DMS114 treated with DMSO at 0.1 percent for 48 hours (cell line): ENCODE data around the gene CYP26C1.
"Not testable (repeated sequence)": the region's sequence is repeated elsewhere in the genome, so short reads cannot be mapped to it uniquely, and the experiment has no call there.

Source experiments
- DNase-seq: peaks from one replicate; lab custom pipeline; 2025; ENCODE audit not compliant: unreplicated experiment; lab: John Stamatoyannopoulos, UW

The CYP26C1 gene

DNA sequence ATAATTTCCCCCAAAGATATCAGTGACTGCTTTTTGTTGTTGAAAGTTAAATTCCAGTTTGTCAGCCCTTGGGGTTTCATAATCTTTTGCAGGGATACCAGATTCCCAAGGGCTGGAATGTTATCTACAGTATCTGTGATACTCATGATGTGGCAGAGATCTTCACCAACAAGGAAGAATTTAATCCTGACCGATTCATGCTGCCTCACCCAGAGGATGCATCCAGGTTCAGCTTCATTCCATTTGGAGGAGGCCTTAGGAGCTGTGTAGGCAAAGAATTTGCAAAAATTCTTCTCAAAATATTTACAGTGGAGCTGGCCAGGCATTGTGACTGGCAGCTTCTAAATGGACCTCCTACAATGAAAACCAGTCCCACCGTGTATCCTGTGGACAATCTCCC is 16.3 kb downstream of the CYP26C1 start:
- DNase-seq = no peak

- DNase-seq = no peak
These were observed 17.3 kb downstream of the CYP26C1 start for GRCh38 chr10:93077860-93078337.

GRCh38 chr10:93079663-93080349 is 19.2 kb downstream of the CYP26C1 start:
- no peak for DNase-seq

- DNase-seq = peak; percentile 27
These were observed 19.9 kb downstream of the CYP26C1 start for GRCh38 chr10:93080350-93081046.

GRCh38 chr10:93081318-93081717 is 20.7 kb downstream of the CYP26C1 start:
- DNase-seq = no peak

GRCh38 chr10:93081834-93082233 is 21.2 kb downstream of the CYP26C1 start:
- DNase-seq = no peak

DNA sequence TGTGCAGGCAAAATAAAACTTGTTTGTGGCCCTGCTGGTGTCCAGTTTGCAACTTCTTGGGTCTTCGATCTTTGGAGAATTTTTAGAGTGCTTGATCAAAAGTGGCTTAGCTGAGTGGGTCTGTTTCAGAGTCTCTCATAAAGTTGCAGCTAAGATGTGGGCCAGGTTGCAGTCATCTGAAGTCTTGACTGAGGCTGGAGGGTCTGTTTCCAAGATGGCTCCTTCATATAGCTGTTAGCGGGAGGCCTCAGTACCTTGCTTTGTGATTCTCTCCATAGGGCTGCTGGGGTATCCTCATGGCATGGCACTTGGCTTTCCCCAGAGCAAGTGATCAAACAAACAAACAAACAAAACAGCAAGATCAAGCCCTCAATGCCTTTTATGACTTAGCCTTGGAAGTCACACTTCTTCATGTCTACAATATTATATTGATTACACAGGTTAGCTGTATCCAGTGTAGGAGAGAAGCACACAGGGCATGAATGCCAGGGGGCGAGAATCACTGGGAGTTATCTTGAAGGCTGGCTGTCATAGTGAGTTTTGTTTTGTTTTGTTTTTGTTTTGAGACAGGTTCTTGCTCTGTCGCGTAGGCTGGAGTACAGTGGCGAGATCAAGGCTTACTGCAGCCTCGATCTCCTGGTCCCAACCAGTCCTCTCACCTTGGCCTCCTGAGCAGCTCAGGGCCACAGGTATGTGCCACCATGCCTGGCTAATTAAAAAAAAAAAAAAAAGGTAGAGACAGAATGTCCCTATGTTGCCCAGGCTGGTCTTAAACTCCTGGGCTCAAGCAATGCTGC is 23.3 kb downstream of the CYP26C1 start:
- DNase-seq = no peak

DNA sequence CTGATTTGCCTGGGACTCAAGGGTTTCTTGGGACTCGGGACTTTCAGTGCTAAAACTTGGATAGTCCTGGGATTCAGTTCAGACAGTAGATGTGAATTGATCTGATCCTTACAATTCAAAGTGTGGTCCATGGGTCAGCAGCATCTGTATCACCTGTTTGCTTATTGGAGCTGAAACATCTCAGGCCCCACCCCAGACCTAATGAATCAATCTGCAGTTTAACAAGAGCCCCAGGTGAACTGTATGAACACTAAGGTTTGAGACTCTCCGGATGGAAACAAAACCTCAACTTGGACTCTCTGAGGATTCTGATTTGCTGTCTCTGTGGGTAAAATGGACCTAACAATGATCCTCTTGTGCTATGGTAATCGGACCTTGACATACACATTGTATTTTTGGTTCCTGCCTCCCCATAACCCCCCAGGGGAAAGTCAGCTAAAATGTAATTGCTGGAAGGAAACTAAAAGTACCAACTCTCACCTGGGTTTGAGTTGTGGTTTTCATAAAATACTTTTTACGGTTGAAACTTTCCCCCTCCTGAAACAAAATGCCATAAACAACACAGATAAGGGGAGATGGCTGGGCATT is 24.8 kb downstream of the CYP26C1 start:
- no peak for DNase-seq

DNA sequence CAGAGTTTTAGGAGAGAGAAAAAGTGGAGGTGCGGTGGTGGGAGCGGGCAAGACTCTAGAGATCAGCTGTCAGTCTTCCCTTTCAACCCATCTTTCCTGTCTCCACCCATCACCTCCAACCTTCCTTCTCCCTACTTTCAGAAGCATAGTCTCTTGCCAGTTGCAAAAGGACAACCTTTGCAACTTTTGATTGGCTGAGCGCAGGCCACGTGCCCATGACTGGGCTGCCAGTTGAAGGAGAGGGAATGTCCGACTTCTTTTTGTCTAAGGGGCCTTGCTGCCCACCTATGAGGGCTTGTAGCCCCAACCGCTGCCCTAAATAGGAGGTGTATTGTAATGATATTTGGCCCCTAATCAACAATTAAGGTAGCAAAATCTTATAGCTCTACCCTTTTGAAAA is 25.7 kb downstream of the CYP26C1 start:
- no peak for DNase-seq

DNA sequence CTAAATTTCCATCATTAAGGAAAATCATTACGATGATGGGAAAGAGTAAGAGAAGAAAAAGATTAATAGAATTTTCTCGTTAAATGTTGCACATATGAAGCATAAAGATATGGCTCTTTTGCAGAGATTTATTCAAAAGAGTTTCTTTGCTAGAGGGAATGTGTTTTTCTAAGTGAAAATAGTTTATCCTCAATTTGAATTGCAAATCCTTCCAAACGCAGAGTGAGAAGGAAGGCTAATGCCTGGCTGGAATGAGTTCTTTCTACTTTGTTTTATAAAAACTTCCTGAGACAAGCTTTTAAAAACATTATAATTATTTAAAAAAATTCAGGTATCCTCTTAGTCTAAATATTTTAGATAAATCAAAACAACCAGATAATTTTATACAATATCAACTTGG is 27.2 kb downstream of the CYP26C1 start:
- DNase-seq = no peak

GRCh38 chr10:93088466-93088865 is 27.9 kb downstream of the CYP26C1 start:
- DNase-seq = no peak

- DNase-seq = no peak
These were observed 30.0 kb downstream of the CYP26C1 start for GRCh38 chr10:93090619-93091018.

GRCh38 chr10:93091960-93092359 is 31.4 kb downstream of the CYP26C1 start:
- no peak for DNase-seq

- no peak for DNase-seq
These were observed 34.6 kb downstream of the CYP26C1 start for GRCh38 chr10:93095225-93095624.

DNA sequence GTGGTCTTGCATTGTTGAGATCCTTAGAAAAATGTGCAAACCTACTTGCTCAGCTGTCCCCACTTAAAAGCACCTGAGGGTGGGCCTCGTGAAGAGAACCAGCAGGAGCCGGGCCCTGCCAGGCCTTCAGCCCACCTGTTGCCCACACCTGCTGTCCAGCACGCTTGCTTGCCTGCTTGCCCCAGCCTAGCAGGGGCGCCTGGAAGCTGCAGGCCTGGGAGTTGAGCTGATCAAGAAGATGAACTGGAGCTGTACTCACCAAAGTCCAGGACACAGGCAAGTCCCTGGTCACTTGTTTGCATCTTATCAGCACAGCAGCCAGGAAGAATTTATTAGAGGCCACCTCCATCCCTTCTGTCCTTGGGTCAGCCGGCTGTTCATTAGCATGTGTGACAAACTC is 36.3 kb downstream of the CYP26C1 start:
- DNase-seq = no peak

GRCh38 chr10:93097386-93097785 is 36.8 kb downstream of the CYP26C1 start:
- DNase-seq = no peak

DNA sequence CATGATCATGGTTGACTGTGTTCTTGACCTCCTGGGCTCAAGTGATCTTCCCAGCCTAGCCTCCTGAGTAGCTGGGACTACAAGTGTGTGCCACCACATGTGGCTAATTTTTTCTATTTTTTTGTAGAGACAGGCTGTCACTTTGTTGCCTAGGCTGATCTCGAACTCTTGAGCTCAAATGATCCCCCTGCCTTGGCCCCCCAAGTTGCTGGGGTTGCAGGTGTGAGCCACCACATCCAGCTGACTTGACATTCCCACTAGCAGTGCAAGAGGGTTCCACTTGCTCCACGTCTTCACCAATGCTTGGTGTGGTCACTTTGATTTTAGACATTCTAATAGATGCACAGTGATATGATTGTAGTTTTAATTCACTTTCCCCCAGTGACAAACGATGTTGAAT is 38.2 kb downstream of the CYP26C1 start:
- DNase-seq = no peak

DNA sequence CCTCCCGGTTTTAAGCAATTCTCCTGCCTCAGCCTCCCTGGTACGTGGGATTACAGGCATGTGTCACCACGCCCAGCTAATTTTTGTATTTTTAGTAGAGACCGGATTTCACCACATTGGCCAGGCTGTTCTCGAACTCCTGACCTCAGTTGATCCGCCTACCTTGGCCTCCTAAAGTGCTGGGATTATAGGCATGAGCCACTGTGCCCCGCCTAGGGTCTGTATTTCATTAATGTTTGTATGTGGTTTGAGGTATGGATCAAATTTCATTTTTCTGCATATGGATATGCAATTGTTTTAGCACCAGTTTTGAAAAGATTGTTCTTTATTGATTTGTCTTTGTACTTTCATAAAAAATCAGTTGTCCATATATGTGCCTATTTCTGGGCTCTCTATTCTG is 39.1 kb downstream of the CYP26C1 start:
- no peak for DNase-seq

DNA sequence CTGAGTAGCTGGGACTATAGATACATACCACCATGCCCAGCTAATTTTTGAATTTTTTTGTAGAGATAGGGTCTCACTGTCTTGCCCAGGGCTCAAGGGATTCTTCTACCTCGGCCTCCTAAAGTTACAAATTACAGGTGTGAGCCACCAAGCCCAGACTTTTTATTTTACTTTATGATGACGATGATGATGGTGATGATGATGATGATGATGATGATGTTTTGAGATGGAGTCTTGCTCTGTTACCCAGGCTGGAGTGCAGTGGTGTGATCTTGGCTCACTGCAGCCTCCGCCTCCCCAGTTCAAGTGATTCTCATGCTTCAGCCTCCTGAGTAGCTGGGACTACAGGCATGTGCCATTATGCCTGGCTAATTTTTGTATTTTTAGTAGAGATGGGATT is 40.5 kb downstream of the CYP26C1 start:
- not testable (repeated sequence) for DNase-seq

GRCh38 chr10:93103953-93104352 is 43.4 kb downstream of the CYP26C1 start:
- DNase-seq = no peak

DNA sequence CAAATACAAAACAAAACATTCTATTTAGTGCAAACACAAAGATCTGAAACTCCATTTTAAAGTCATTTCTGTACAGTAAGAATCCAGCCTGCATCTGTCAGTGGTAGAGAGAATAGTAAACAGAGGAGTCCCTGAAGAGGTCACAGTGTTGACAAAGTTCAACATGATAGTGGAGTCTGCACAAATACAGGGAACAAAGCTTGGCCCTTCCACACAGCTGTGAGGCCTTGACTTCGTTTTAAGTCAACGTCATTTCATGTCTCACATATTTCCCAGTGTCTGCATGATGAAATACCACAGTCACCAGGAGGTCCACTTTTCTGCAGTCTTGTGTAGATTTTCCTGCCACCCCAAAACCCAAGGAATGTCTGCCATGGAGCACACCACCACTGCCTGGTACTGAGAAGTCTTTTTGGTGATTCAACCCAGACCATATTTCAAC is 46.1 kb downstream of the CYP26C1 start:
- no peak for DNase-seq
